Measurements from ENCODE around the gene MED12L.

The MED12L gene

GRCh38 chr3:151400341-151400740, 314.9 kb downstream of the MED12L start:
- TF ChIP-seq, protein P1, sequence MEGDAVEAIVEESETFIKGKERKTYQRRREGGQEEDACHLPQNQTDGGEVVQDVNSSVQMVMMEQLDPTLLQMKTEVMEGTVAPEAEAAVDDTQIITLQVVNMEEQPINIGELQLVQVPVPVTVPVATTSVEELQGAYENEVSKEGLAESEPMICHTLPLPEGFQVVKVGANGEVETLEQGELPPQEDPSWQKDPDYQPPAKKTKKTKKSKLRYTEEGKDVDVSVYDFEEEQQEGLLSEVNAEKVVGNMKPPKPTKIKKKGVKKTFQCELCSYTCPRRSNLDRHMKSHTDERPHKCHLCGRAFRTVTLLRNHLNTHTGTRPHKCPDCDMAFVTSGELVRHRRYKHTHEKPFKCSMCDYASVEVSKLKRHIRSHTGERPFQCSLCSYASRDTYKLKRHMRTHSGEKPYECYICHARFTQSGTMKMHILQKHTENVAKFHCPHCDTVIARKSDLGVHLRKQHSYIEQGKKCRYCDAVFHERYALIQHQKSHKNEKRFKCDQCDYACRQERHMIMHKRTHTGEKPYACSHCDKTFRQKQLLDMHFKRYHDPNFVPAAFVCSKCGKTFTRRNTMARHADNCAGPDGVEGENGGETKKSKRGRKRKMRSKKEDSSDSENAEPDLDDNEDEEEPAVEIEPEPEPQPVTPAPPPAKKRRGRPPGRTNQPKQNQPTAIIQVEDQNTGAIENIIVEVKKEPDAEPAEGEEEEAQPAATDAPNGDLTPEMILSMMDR (IDR thresholded peaks at IDR 0.05; ENCODE audit: low read depth, low read length): no peak
- H3K4me3 ChIP-seq (ENCODE audit: low read depth, low read length): no peak overlapping the region

DNA sequence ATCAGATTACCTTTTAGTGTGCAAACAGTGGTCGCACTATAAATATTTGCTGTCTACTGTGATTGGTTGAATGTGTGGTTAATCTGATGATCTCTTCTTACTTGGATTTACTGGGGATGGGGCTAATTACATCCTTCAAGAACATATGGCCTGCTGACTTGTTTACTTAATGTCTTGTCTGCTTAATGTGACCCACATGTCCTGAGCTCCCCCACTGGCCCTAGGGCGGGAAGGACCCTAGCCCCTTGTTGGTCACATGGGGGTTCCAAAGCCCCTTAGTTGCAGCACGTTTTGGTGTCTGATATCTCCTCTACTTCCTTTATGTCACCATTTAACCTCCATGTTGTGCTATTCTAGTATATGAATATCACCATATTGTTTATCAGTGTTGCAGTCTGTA, 316.9 kb downstream of the MED12L start:
- TF ChIP-seq, protein P1 (IDR thresholded peaks at IDR 0.05; ENCODE audit: low read depth, low read length): no peak
- no peak overlapping the region for H3K4me3 ChIP-seq (ENCODE audit: low read depth, low read length)

- H3K4me3 ChIP-seq (ENCODE audit: low read depth, low read length): no peak overlapping the region
- TF ChIP-seq, protein P1 (IDR thresholded peaks at IDR 0.05; ENCODE audit: low read depth, low read length): no peak
Observed at GRCh38 chr3:151403246-151403645, 317.8 kb downstream of the MED12L start.

GRCh38 chr3:151404316-151404715, 318.9 kb downstream of the MED12L start:
- H3K4me3 ChIP-seq (ENCODE audit: low read depth, low read length): no peak overlapping the region
- TF ChIP-seq, protein P1 (IDR thresholded peaks at IDR 0.05; ENCODE audit: low read depth, low read length): no peak

- H3K4me3 ChIP-seq (ENCODE audit: low read depth, low read length): no peak overlapping the region
- TF ChIP-seq, protein P1 (IDR thresholded peaks at IDR 0.05; ENCODE audit: low read depth, low read length): no peak
Observed at GRCh38 chr3:151407928-151408327, 322.5 kb downstream of the MED12L start.

GRCh38 chr3:151410891-151411559, 325.6 kb downstream of the MED12L start:
- no peak overlapping the region for H3K4me3 ChIP-seq (ENCODE audit: low read depth, low read length)

DNA sequence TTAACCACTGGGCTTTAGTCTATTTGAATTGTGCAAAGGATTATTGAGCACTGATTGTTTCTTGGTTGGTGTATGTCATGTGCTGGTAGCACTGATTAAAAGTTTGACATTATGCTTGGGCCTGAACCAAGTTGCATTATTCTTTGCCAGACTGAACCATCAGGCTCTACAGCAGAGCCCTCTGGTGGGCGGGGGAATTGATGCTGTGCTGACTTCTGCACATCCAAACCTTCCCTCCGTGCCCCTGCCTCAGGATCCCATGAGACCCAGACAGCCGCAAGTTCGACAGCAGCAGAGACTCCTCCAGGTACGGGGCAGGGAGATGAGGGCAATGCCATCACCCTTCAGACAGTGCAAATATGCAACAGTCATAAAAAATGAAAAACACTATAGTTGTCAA, 327.5 kb downstream of the MED12L start:
- no peak overlapping the region for H3K4me3 ChIP-seq (ENCODE audit: low read depth, low read length)
- TF ChIP-seq, protein P1 (IDR thresholded peaks at IDR 0.05; ENCODE audit: low read depth, low read length): no peak

More at GRCh38 chr3:151410891-151411559, 325.6 kb downstream of the MED12L start:
- TF ChIP-seq, protein P1 (IDR thresholded peaks at IDR 0.05; ENCODE audit: low read depth, low read length): no peak
